ENCODE results near the gene MEIS2.

MEIS2 gene

DNA sequence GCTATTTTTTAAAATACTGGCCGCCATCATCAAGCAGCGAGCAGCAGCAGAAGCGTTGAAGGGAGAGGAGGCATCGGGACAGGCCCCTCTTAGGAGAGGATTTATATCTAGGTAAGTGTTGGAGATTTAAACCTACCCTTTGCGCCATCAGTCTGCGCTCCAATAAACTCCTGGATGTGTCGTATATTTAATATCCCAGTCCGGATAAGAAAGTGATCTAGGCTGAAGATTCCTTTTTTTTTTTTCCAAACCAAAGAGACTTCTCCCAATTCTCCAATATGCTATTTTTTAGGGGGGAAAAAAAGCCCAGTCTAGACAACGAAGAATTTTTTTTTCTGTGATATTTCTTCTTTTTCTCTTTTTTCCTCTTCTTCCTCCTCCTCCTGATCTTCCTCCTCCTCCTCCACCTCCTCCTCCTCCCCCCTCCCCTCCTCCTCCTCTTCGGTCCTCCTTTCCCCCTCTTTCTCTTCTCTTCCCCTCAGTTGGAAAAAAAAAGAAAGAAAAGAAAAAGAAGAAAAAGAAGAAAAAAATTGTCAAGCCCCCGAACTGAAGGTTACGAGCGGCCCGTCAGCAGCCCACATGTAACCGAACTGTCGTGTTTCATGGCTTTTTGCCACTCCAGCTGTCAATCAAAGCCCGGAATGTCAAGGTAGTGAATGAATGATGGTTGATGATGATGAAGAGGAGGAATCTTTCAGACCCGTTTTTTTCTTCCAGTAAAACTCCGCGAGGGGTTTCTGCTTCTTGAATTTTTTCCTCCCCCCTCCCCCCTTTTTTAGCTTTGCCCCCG is 835 bp downstream of the MEIS2 start:
- no peak for TF ChIP-seq POLR2AphosphoS5 (IDR thresholded peaks at IDR 0.05; ENCODE audit: low read depth, low read length)
- TF ChIP-seq SIN3A (IDR thresholded peaks at IDR 0.05; ENCODE audit: borderline replicate concordance, insufficient read depth, low read length), result peak; percentile 58; the same call in 1 of the 2 replicates

DNA sequence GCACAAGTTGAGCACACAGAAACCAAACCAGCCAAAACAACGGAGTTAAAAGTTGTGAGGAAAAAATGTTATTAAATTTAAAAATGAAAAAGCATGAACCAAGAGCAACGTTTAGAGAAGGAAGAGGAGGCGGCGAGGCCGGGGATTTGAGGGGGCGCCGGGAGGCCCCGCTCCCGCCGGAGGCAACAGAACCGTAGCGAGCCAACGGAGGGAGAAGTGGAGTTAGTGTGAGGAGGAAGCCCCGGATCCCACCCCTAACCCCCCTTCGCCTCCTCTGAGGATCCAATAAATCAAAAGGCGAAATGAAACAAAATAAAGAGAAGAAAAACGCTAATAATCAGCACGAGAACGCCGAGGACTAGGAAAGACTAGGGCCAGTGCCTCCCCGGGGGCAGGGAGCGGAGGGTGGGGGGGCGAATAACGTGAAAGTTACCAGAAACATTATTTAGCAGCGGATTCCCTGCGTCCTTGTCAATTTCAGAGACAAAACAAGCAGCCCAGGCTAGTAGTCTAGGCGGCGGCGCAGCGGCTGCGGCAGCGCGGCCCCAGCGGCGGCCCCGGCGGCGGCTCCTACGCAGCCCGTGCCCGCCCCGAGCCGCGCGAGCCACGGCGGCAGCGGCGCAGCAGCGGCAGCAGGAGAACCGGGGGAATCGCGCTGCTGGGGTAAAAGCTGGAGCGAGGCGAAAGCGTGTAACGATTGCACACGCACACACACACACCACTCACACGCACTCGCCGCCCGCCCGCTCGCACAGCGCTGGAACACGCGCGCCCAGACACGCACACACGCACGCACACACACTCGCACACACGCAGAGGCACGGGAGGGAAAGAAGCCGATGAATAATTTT is 1.7 kb downstream of the MEIS2 start:
- TF ChIP-seq FOXP2 (optimal IDR thresholded peaks at IDR 0.05; ENCODE audit: borderline replicate concordance, extremely low read depth, extremely low read length, insufficient read depth), result no peak

DNA sequence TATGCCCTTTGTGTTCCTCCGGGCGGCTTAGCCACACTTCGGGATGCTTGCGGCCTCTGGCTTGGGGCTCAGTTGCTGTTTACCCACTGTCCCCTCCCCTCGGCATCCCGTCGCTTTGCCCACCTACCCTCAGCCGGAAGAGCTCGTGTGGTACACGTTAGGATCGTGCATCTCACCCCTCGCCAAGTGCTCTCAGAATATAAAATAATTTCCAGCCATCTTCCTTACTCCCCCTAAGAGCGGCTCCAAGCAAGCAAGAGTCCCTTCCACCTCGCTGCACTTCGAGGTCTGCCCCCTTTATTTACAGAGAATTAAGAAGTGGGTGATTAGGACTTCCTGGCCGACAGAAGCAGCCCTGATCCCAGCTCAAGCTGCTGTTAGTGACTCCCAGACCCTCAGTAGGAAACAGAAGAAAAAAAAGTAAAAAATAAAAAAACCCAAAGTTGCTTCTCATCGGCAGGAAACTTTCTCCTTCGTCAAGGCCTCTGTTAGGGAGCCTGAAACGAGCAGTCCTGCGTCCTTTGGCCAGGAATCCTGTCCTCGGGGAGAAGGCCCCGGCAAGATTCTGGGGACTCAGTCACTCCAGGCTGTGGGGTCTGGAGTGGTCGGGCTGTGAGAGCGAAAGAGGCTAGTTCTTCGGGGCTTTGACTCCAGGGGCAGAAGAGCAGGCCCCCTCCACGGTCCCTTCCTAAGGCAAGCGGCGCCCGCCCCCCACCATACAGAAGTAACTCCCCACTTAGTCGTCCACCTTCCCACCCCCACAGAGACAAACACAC is 3.0 kb downstream of the MEIS2 start:
- TF ChIP-seq TAF1 (IDR thresholded peaks at IDR 0.05; ENCODE audit: borderline replicate concordance, insufficient read depth, low read length) (no peak), FOXP2 (optimal IDR thresholded peaks at IDR 0.05; ENCODE audit: borderline replicate concordance, extremely low read depth, extremely low read length, insufficient read depth) (peak; percentile 61)
- TF ChIP-seq, protein P1, sequence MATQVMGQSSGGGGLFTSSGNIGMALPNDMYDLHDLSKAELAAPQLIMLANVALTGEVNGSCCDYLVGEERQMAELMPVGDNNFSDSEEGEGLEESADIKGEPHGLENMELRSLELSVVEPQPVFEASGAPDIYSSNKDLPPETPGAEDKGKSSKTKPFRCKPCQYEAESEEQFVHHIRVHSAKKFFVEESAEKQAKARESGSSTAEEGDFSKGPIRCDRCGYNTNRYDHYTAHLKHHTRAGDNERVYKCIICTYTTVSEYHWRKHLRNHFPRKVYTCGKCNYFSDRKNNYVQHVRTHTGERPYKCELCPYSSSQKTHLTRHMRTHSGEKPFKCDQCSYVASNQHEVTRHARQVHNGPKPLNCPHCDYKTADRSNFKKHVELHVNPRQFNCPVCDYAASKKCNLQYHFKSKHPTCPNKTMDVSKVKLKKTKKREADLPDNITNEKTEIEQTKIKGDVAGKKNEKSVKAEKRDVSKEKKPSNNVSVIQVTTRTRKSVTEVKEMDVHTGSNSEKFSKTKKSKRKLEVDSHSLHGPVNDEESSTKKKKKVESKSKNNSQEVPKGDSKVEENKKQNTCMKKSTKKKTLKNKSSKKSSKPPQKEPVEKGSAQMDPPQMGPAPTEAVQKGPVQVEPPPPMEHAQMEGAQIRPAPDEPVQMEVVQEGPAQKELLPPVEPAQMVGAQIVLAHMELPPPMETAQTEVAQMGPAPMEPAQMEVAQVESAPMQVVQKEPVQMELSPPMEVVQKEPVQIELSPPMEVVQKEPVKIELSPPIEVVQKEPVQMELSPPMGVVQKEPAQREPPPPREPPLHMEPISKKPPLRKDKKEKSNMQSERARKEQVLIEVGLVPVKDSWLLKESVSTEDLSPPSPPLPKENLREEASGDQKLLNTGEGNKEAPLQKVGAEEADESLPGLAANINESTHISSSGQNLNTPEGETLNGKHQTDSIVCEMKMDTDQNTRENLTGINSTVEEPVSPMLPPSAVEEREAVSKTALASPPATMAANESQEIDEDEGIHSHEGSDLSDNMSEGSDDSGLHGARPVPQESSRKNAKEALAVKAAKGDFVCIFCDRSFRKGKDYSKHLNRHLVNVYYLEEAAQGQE (IDR thresholded peaks at IDR 0.05; ENCODE audit: insufficient read depth in 1 of 2, low read depth in 2 of 2, low read length in 2 of 2), result no peak

DNA sequence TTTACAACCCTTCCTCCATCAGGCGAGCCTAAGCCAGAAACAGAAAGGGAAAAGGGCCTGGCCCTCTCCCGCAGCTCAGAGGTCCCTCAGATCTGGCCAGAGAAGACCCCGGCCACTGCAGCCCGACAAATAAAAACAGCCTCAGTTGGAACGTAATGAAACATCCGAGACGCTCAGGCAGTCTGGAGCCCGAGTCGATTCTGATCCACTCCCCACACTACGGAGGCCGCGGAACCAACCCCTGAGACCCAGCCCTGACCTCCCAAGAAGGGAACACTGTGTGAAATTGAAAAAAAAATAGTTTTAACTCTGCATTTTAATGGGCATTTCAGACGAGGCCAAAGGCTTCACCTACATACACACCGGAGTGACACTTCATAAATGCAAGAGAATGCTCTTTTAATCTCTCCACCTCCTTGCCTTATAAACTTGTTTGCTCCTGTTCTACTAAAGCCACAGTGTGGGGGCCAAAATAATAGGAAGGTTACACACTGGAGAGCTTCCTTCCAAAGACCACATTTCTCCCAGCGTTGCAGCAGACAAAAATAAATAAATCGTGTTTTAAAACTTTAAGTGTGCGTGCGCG is 3.7 kb downstream of the MEIS2 start:
- no peak for TF ChIP-seq POLR2AphosphoS5 (IDR thresholded peaks at IDR 0.05; ENCODE audit: low read depth, low read length)

DNA sequence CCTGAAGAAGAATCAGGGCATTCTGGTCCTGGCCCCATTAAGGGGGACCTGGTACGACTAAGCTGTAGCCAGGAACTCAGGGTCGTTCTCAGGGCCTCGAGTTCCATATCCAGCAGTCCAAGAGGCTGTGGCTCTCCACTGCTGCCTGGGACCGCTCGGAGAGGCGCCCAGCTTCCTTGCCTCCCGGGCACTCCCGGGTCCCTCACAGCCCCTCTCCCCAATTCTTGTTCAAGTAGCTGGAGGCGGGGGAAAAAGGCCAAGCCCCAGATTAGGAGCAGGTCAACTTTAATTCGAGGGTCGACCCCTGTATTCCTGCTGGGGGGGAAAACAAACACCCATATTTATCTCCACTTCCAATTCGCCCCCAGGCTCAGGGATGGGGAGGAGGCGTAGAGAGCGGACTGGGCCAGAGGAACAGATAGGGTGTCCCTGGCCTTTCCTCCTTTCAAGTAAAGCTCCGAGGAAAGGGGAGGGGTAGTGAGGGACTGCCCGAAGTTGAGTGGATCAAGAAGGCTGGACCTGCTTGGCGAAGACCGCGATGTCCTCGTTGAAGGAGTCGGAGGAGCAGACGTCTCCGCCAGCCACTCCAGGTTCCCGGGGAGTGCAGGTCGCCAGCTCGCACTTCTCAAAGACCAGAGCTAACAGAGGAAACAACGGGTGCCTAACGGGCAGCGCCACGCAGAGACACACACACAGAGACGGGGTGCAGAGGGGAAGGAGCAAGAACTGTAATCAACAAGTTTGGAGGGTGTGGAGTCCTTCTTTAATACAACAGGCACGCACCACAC is 4.4 kb downstream of the MEIS2 start:
- TF ChIP-seq, protein P1 (IDR thresholded peaks at IDR 0.05; ENCODE audit: insufficient read depth in 1 of 2, low read depth in 2 of 2, low read length in 2 of 2), result no peak
- no peak for TF ChIP-seq FOXP2 (optimal IDR thresholded peaks at IDR 0.05; ENCODE audit: borderline replicate concordance, extremely low read depth, extremely low read length, insufficient read depth)
- TF ChIP-seq TAF1 (IDR thresholded peaks at IDR 0.05; ENCODE audit: borderline replicate concordance, insufficient read depth, low read length), result no peak
- no peak for TF ChIP-seq POLR2AphosphoS5 (IDR thresholded peaks at IDR 0.05; ENCODE audit: low read depth, low read length)
- TF ChIP-seq SIN3A (IDR thresholded peaks at IDR 0.05; ENCODE audit: borderline replicate concordance, insufficient read depth, low read length), result no peak

DNA sequence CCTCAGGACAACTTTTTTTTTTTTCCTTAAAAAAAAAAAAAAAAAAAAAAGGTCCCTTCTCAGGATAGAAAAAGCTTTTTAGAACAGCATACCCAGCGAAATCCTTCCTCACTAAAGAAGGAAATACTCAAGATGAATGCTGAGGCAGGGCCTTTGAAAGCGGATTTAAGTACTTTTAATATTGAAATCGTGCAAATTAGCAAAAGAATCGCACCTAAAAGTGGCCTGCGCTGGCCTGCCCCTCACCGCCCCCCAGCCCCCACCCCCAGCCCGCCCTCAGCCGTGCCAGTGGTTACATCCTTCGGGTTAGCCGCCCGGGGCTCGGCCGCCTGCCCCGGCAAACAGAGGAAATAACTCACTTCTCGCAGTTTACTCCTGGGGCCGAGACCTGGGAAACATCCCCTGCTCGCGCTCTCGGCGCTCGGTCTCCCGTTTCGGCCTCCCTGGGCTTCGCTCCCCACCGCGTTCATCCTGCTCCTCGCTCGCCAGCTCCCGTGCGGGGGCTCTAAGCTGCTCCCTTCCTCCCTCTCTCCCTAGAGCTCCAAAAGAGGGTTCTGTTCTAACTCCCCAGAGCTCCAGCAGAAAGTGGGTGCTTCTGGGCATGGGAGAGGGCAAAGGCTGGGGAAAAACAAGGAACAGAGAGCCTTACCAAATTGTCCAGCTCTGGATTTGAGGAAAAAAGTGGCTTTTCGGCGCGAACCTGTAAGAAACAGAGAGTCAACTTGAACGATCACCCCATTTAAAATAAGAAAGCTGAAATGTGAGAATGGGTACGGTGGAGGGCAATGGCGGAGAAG is 5.2 kb downstream of the MEIS2 start:
- TF ChIP-seq, protein P1 (IDR thresholded peaks at IDR 0.05; ENCODE audit: insufficient read depth in 1 of 2, low read depth in 2 of 2, low read length in 2 of 2), result no peak
- no peak for TF ChIP-seq POLR2AphosphoS5 (IDR thresholded peaks at IDR 0.05; ENCODE audit: low read depth, low read length)
- TF ChIP-seq FOXP2 (optimal IDR thresholded peaks at IDR 0.05; ENCODE audit: borderline replicate concordance, extremely low read depth, extremely low read length, insufficient read depth), result no peak
- no peak; the same call in 1 of the 2 replicates for TF ChIP-seq SIN3A (IDR thresholded peaks at IDR 0.05; ENCODE audit: borderline replicate concordance, insufficient read depth, low read length)
- TF ChIP-seq TAF1 (IDR thresholded peaks at IDR 0.05; ENCODE audit: borderline replicate concordance, insufficient read depth, low read length), result no peak
